ENCODE data around the gene DNAJC28.
"Not testable (repeated sequence)": the region's sequence is repeated elsewhere in the genome, so short reads cannot be mapped to it uniquely, and the experiment has no call there.

DNAJC28 gene

DNA sequence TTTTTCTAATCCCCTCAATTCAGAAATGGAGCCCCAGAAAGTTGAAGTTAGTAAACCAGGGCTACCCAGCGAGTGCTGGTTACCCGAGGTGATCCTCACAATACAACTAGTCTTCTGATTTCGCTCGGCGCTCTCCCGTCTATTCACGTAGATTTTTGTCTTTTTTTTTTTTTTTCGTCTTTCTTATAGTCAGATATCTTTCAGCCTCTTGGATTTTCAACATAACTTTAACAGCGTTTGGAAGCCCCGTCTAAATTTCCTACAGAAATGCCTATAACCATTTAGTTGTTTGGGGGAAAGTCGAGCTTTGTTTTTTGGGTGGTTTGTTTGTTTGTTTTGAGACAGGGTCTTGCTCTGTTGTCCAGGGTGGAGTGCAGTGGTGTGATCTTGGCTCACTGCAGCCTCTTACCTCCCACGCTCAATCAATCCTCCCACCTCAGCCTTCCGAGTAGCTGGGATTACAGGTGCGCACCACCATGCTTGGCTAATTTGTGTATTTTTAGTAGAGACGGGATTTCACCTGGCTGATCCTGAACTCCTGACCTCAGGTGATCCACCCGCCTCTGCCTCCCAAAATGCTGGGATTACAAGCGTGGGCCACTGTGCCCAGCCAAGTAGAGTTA lies 10.9 kb downstream of the DNAJC28 start:
- no peak for DNase-seq

DNA sequence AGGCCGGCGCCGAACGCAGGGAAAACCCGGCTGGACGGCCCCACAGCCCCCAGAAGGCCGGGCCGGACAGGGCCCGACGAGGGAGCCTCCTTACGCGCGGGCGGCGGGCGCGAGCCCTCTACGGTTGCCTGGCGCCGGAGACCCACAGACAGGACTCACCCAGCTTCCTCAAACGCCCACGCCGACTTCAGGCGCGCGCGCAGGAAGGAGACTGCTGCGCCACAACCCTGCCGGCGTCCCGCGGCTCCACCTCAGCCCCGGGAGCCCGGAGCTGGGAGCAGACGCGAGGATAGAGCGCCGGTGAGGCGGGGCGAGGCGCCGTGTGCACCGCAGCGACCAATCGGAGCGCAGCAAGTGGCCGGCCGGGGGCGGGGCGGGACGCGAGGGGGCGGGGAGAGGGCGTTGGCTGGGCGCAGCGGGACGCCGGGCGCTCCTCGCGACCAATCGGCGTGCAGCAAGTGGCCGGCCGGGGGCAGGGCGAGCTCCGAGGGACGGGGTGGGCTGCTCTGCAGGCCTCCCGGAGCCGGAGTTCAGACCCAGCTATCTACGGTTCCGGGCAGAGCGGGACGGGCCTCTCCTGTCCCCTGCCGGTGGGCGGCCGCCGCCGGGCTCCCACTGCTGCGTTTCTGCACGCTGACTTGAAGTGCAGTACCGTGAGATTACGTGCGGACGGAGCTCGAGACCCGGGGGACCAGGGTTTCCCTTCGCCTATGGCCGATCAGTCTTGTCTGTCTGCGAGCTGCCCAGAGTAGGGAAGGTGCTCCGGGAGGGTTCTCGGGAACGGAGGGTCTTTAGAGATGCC lies 11.6 kb downstream of the DNAJC28 start, which contains the start of gene TMEM50B:
TMEM50B (minus strand) TSS at position 296 of the 802 bp plus-strand sequence. CDS start 11,089 bp downstream, outside the sequence.
- DNase-seq: peak; percentile 93

DNA sequence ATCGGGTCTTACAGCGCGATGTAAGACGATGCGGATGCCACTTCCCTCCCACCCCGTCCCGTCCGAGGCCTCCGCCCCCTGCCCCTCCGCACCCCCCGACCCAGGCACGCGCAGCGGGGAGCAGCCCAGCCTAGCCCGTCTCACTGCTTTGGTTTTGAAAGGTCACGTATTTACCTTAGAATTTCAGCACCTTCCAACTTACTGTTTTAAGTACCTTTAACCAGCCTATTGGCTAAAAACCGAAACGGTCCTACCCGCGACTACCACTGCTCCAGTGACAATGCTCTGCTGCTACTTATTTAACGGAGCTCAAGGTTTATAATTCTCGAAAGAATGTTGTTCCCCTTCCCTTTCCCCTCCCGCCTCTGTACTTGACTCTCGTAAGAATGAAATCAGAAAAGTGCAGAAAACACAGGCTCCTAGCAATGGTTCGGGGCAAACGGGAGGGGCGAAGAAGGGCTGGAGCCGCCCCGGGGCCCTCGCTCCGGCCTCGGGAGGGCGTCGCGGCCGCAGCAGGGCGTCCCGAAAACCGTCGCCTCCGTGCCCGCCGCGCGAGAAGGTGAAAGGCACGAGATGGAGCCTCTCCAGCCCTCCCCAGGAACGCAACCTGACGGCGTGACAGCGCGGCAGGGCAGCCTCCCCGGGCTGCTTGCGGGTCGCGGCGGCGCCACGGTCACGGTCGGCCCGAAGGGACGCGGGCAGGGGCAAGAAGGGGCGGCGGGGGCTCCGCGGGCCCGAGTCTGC lies 12.4 kb downstream of the DNAJC28 start:
- DNase-seq: peak; percentile 73

DNA sequence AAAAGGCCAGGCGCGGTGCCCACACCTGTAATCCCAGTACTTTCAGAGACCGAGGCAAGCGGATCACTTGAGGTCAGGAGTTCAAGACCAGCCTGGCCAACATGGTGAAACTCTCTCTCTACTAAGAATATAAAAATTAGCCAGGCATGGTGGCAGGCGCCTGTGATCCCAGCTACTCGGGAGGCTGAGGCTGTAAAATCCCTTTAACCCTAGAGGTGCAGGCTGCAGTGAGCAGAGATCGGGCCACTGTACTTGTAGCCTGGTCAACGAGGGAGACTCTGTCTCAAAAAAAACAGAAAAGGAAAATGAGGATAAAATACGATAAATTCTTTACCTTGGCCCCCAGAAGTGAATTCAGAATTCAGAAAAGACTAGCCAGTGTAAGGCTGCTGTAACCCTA lies 13.3 kb downstream of the DNAJC28 start:
- no peak for DNase-seq

DNA sequence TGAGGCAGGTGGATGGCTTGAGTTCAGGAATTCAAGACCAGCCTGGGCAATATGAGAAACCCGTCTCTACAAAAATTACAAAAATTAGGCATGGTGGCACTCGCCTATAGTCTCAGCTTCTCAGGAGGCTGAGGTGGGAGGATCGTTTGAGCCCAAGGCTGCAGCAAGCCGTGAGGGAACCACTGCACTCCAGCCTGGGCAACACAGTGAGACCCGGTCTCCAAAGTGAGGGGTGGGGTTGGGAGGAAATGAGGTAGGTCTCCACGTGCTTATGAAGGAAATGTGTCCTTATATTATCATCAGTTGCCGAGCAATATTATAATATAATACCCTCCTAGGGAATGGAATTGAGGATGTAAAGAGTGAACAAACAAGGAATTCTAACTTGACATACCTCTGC lies 14.4 kb downstream of the DNAJC28 start:
- DNase-seq: no peak

DNA sequence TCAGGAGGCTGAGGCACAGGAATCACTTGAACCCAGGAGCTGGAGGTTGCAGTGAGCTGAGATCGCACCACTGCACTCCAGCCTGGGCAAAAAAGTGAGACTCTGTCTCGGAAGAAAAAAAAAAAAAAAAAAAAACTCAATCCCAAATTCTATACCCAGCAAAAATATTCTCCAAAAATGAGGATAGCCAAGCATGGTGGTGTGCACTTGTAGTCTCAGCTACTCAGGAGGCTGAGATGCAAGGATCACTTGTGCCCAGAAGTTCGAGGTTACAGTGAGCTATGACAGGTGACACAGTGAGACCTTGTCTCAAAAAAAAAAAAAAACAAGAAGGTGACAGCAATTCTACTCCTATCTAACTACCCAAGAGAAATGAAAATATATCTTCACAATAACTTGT lies 18.2 kb downstream of the DNAJC28 start:
- DNase-seq: no peak

DNA sequence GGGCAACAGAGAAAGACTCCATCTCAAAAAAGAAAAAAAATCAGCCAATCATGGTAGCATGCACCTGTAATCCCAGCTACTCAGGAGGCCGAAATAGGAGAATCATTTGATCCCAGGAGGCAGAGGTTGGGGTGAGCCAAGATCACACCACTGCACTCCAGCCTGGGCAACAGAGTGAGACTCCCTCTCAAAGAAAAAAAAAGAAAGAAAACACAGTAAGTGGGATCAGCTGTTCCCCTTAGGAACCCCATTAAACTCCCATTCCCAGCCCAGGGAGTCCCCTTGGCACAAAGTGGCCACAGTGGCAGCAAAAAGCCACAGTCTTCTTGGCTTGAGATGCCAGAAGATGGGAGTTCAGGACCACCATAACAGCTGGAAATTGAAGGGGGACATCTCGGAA lies 20.8 kb downstream of the DNAJC28 start:
- no peak for DNase-seq

DNA sequence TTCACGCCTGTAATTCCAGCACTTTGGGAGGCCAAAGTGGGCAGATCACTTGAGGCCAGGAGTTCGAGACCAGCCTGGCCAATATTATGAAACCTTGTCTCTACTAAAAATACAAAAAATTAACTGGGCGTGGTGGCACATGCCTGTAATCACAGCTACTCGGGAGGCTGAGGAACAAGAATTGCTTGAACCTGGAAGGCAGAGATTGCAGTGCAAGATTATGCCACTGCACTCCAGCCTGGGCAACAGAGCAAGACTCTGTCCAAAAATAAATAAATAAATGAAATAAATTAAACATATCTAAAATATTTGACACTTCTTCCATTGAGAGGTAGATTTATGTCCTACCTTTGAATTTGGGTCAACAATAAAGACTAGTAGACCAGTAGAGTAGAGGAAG lies 22.3 kb downstream of the DNAJC28 start:
- not testable (repeated sequence) for DNase-seq

DNA sequence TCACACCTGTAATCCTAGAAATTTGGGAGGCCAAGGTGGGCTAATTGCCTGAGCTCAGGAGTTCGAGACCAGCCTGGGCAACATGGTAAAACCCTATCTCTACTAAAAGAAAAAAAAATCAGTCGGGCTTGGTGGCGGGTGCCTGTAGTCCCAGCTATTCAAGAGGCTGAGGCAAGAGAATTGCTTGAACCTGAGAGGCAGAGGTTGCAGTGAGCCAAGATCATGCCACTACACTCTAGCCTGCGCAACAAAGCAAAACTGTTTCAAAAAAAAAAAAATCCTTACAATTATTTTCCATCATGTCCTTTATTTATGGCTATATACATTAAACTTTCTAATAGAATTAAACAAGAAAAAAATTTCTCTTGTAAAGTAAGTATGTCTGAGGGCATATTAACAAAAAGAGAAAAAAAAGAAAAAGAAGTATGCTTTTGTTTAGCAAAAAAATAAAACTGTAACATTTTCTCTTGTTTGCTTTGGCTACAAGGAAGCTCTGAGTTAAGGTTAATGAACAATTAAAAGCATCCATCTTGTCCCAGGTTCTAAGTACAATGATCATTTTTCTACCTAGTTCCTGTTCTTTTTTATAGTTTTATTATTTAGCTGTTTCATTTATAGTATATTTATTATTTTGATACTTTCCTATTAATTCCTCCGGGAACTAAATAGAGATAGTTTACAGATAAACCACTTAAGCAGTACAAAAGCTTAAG lies 29.8 kb downstream of the DNAJC28 start:
- DNase-seq: no peak

DNA sequence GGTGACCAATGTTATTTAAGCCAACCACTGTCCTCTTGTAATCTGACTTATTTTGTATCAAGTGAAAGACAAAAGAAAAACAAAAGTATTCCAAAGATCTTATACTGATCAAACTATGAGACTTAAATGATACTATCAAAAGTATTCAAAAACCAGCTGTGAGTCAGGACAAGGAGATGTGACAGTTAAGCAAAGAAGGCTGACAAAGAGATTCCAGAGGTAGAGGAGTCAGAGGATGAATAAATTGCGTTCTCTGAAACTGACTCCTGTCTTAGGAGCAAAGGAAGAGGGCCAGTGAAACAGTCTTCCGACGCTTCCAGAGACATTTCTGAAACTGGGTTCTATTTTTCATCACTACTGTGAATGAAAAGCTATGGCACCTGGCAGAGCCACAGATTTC lies 32.7 kb downstream of the DNAJC28 start:
- no peak for DNase-seq

DNA sequence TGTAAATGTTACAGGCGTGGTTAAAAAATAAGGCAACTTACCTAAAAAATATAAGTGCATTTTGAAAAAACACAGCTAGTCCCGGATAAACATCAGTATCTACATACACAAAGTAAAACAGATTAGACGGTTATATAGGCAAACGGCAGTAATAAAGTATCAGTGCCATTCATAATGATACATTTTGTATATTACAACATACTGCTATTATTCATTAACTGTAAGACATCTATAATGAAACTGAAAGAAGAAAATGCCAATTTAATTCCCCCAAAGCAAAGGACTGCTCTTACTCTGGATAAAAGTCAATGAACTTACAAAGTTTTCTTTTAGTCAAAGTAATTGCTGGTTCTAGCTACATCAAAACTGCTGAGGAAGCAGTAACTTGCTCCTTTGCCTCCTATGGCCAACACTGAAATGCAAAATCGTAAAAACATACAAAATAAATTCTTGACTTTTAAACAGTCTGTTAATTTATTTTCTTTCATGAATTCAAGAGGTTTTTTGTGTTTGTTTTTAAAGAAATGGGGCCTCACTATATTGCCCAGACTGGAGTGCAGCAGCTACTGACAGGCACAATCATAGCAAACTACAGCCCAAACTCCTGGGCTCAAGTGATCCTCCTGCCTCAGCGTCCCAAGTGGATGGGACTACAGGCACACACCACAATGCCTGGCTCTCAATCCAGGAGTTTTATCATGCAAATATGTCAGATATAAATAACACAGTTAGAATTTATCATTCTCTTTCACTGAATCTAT lies 35.6 kb downstream of the DNAJC28 start:
- DNase-seq: no peak

DNA sequence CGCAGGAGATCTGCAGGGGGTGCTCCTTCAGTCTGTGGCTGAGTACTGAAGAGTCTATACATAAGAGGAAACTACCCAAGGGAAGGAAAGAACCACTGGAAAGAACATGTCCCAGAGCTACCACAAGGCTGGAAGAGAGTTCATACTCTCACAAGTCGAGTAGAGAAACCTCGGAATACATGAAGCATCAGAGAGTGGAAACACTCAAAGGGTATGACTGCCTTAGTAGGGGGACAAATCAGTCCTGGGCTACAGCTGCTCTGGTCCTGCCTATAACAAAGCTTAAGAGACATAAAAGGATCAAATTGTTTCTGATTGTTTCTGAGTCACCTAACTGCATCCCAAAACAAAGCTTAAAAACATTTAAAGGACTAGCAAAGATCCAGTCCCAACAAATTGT lies 39.2 kb downstream of the DNAJC28 start:
- no peak for DNase-seq

DNA sequence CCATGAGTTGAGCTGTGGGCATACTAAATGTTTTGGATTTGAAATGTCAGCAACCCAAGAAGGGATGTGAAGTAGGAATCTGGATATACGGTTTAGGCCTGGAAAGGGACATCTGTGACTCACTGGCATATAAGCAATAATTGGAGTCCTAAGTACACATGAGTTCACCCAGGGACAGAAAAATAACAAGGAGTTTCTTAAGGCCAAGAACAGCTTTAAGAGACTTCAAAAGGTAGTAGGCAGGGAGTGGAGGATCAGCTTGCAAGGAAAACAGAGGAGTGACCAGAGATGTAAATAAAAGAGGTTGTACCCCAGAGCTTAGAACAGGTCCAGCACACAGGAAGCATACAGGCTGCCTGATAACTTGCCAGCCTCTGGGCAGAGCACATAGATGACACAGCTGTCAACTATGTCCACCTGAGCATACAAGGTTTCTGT lies 39.9 kb downstream of the DNAJC28 start:
- DNase-seq: no peak

DNA sequence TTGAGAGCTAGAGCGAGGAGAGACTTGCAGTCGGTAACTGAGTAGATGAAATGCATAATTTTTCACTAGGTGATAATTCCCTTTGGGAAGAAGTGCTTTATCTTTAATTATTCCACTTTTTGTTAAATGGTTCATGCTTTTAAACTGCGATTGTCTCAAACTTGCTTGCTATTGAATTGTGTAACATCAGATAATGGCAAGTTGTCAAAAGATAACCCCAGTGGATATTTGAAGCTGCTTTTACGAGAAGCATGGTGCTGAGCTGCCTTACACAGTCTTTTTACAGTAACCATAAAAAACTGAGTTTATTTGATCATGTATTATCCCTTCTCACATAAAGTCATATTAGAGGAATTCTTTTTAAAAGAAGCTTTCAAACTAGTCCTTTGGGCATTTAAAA lies 41.9 kb downstream of the DNAJC28 start:
- DNase-seq: no peak

DNA sequence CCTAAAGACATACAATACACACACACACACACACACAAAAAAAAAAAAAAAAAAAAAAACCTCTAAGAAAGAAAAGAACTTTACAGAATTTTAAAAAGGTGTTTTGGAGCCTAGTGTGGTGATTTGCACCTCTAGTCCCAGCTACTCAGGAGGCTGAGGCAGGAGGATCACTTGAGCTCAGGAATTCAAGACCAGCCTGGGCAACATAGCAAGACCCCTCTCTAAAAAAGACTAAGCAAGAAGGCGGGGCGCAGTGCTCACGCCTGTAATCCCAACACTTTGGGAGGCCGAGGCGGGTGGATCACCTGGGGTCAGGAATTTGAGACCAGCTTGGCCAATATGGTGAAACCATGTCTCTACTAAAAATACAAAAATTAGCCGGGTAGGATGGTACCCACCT lies 44.9 kb downstream of the DNAJC28 start:
- DNase-seq: not testable (repeated sequence)

DNA sequence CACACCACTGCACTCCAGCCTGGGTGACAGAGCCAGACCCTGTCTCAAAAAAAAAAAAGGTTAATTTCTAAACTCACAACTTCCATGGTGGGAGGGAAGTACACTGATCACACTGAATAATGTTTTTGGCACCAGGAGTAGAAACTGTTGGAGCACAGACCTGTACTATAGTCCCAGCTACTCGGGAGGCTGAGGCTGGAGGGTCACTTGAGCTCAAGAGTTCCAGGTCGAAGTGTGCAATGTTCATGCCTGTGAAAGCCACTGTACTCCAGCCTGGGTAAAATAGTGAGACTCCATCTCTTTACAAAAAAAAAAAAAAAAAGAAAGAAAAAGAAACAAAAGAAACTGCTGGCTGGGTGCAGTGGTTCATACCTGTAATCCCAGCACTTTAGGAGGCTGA lies 47.0 kb downstream of the DNAJC28 start:
- DNase-seq: no peak

DNA sequence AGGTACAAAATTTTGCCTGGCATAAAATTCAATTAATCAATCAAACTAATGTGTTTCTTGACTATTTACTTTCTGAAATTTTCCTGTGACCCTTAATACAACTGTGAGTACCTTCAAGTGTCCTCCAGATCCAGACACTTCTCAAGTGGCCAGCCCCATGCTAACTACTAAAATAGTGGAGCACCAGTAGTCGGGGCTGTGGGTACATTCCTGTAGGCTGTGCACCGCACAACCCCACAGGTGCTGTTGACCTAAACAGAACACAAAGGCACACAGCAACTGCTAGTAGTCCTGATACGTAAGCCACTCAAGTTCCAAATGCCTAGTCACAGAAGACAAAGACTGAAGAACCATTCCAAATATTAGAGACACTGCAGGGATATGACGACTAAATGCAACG lies 48.3 kb downstream of the DNAJC28 start:
- DNase-seq: no peak

DNA sequence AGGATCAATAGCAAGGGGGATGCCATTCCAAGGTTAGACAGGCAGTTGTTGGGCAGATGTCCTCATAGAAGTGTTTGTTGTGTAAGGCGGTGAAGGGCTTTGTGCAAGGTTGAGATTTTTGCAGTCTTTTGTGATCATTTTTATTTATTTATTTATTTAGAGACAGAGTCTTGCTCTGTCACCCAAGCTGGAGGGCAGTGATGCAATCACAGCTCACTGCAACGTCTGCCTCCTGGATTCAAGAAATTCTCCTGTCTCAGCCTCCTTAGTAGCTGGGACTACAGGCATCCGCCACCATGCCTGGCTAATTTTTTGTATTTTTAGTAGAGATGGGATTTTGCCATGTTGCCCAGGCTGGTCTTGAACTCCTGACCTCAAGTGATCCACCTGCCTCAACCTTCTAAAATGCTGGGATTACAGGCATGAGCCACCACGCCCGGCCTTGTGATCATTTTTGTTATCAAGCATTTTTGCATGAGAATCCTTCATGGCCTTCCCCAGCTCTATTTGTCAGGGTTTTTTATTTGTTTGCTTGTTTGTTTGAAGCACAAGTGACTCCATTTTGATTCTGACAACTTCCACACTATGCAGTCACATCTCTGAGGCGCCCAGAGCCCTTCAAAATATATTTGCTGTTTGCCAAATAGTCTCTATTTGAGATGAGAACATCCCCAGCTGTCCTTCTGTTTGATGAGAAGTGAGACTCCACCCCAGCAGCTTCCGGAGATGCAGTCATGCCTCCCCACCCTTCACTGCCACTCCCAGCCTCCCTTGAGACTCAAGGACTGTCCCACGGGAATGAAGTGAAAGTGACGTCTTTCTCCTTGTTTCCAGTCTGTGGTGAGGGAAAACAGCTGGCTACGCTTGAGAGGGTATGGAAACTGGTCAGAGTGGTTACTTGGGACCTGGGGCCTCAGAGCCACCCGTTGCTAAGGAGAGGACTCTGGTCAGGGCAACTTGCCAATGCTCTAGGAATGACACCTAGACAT lies 49.7 kb downstream of the DNAJC28 start:
- no peak for DNase-seq

Data from retina (tissue), 1 donor.